LoVo (cell line): Measurements from ENCODE around the gene RNF43.
A peak's percentile ranks its signal among the peaks of the same experiment; 100 is the strongest.

Experiments
- DNase-seq: peaks from one replicate; pipeline ENCODE4 v3.0.0-alpha.2; 2016; ENCODE audit warnings: low spot score

The RNF43 gene

GRCh38 chr17:58381124-58382035 lies 36.0 kb downstream of the RNF43 start:
- DNase-seq, result no peak

- no peak for DNase-seq
Observed at GRCh38 chr17:58380207-58381123, 36.9 kb downstream of the RNF43 start.

GRCh38 chr17:58379511-58379824 lies 37.9 kb downstream of the RNF43 start:
- DNase-seq, result no peak

- no peak for DNase-seq
Observed at GRCh38 chr17:58378733-58379510, 38.4 kb downstream of the RNF43 start.

GRCh38 chr17:58377661-58378060 lies 39.7 kb downstream of the RNF43 start:
- DNase-seq, result no peak

GRCh38 chr17:58377093-58377601 lies 40.2 kb downstream of the RNF43 start:
- peak; percentile 61 for DNase-seq

GRCh38 chr17:58376472-58377000 lies 40.8 kb downstream of the RNF43 start:
- no peak for DNase-seq

- no peak for DNase-seq
Observed at GRCh38 chr17:58375811-58376210, 41.5 kb downstream of the RNF43 start.

- no peak for DNase-seq
Observed at GRCh38 chr17:58375256-58375655, 42.1 kb downstream of the RNF43 start.

GRCh38 chr17:58373923-58374322 lies 43.4 kb downstream of the RNF43 start:
- no peak for DNase-seq

- no peak for DNase-seq
Observed at GRCh38 chr17:58373003-58373402, 44.3 kb downstream of the RNF43 start.

- DNase-seq, result no peak
Observed at GRCh38 chr17:58371300-58371950, 45.9 kb downstream of the RNF43 start.

GRCh38 chr17:58370716-58371115 lies 46.6 kb downstream of the RNF43 start:
- no peak for DNase-seq

- DNase-seq, result no peak
Observed at GRCh38 chr17:58370309-58370708, 47.0 kb downstream of the RNF43 start.

- DNase-seq, result no peak
Observed at GRCh38 chr17:58369214-58370031, 47.9 kb downstream of the RNF43 start.

GRCh38 chr17:58368860-58369213 lies 48.5 kb downstream of the RNF43 start:
- no peak for DNase-seq
